Urinary bladder (tissue), 4 donors: ENCODE measurements around the gene TPM2. TPM values are rescaled to one million over a fixed set of nuclear protein-coding genes. Genes with fewer than 3 reads are reported as not detected.
A peak's percentile ranks its signal among the peaks of the same experiment; 100 is the strongest.

Experiments used
- DNase-seq: peaks from one replicate; pipeline ENCODE4 v3.0.0-alpha.2; 2015; ENCODE audit errors: extremely low spot score
- H3K27ac ChIP-seq: one replicate; pipeline ENCODE4 v1.5.1; 2013; ENCODE audit warnings: low read depth, mild to moderate bottlenecking, moderate library complexity
- H3K36me3 ChIP-seq: one replicate; pipeline ENCODE4 v1.6.1; 2013; ENCODE audit warnings: mild to moderate bottlenecking, moderate library complexity; ENCODE audit not compliant: insufficient read depth
- H3K4me1 ChIP-seq: one replicate; pipeline ENCODE4 v1.6.1; 2013; ENCODE audit warnings: mild to moderate bottlenecking, moderate library complexity; ENCODE audit not compliant: insufficient read depth
- H3K4me3 ChIP-seq: one replicate; pipeline ENCODE4 v1.5.1; 2013; ENCODE audit warnings: low read depth, low read length
- WGBS: extraction: QIAGEN DNeasy Blood & Tissue Kit; methylation state at CpG from one replicate; pipeline ENCODE4 v1.1.7; 2013; 5-methylcytosine and 5-hydroxymethylcytosine counted together
- polyA plus RNA-seq: library from polyadenylated mRNA; stranded (reverse); fragments of 200-250 nt; gene quantifications from one replicate; pipeline ENCODE4 v1.2.3, GENCODE V29; 2013
- total RNA-seq: library from RNA; depleted of rRNA; stranded (reverse); fragments of >200 nt; gene quantifications from one replicate; pipeline ENCODE4 v1.2.3, GENCODE V29; 2014
- donor health status: healthy with polysubstance abuse.
- donor health status: healthy.

Gene TPM2
- total RNA-seq: 907 TPM
- 7,869 TPM for polyA plus RNA-seq

- DNase-seq: no peak
- Histone ChIP-seq H3K27ac (peak within 1 kb of the TSS; percentile 93), H3K4me3 (peak within 1 kb of the TSS; percentile 64), H3K4me1 (no peaks in the 10 kb centered on the region), H3K36me3 (no peaks in the 10 kb centered on the region)
- WGBS: 10% methylated on average over 61 of the region's 61 CpGs
Measured at GRCh38 chr9:35689542-35690293, at the start of gene TPM2. Gene TPM2 (minus strand): TSS chr9:35689925. CDS start chr9:35689817, 108 bp downstream.

DNA sequence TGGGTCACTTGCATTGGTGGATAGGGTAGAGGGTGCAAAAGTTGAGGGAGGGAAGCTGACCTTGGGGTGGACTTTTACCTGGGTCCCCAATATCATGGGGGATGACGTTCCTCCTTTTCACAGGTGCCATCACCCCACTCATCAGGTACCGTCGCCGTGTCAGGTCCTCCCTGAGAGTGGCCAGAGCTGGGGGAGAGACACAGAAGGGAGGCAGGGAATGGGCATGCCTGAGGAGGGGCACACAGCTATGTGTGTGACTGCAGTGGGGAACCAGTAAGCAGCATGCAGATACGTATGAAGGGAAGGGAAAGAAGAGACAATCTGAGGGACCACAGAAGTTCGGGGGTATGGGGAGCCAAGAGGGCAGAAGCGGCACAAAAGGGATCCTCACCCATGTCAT lies 49.2 kb upstream of the TPM2 start:
- Histone ChIP-seq H3K4me3 (no peak overlapping the region), H3K27ac (no peak overlapping the region), H3K36me3 (no peaks in the 10 kb centered on the region), H3K4me1 (no peaks in the 10 kb centered on the region)
- 90% methylated on average over 7 of the region's 7 CpGs for WGBS
- no peak for DNase-seq

DNA sequence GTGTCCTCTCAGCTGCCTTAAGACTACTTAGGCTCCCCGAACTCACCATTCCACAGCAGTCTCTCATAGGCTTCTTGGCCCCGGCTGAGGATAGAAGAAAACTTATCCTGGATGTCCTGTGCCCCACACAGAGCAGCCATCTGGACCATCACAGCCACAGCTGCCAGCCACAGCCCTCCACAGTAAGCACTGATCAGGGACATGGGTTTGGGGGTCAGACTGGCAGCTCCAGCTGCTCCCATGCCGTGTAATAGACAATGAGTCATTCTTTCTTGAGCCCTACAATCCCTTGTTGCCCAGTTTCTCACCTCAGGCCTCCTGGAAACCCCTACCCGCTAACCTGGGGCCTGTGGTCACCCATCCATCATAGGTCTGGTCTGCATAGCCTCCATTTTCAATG lies 48.5 kb upstream of the TPM2 start:
- no peak overlapping the region for H3K27ac ChIP-seq
- H3K4me3 ChIP-seq: no peak overlapping the region
- DNase-seq: no peak
- H3K36me3 ChIP-seq: no peaks in the 10 kb centered on the region
- WGBS: 71% methylated on average over 4 of the region's 4 CpGs
- H3K4me1 ChIP-seq: no peaks in the 10 kb centered on the region

DNA sequence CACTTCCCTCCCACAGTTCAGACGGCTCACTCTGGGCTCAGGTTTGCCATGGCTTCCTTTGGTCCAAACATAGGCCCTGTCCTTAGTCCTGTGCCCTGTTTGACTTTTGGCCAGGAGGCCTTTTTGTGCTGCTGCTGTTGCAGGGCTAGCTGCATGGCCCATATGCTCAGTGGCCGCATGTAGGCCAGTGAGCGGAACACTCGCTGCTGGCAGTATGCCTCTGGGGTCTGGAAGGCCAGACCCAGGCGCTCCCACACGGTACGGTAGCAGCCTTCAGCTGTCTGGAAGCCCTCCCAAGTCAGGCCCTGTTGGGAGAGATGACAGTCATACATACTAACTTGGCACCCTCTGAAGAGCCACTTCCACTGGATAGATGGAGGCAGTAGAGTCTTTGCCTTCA lies 47.4 kb upstream of the TPM2 start:
- WGBS: 72% methylated on average over 7 of the region's 7 CpGs
- Histone ChIP-seq H3K27ac (no peak overlapping the region), H3K36me3 (no peaks in the 10 kb centered on the region), H3K4me1 (no peaks in the 10 kb centered on the region), H3K4me3 (no peak overlapping the region)
- no peak for DNase-seq

GRCh38 chr9:35736201-35736633 lies 46.5 kb upstream of the TPM2 start:
- DNase-seq: no peak
- 41% methylated on average over 5 of the region's 5 CpGs for WGBS
- H3K4me1 ChIP-seq: no peaks in the 10 kb centered on the region
- H3K27ac ChIP-seq: no peak overlapping the region
- H3K4me3 ChIP-seq: no peak overlapping the region
- no peaks in the 10 kb centered on the region for H3K36me3 ChIP-seq

- peaks cover 4% of the 10 kb centered on the region for H3K4me1 ChIP-seq
- H3K4me3 ChIP-seq: no peak overlapping the region
- no peak overlapping the region for H3K27ac ChIP-seq
- WGBS: 92% methylated on average over 3 of the region's 3 CpGs
- no peaks in the 10 kb centered on the region for H3K36me3 ChIP-seq
- DNase-seq: no peak
Measured at GRCh38 chr9:35734096-35734495, 44.4 kb upstream of the TPM2 start.

GRCh38 chr9:35732800-35733541 lies 43.2 kb upstream of the TPM2 start:
- peaks cover 4% of the 10 kb centered on the region for H3K4me1 ChIP-seq

DNA sequence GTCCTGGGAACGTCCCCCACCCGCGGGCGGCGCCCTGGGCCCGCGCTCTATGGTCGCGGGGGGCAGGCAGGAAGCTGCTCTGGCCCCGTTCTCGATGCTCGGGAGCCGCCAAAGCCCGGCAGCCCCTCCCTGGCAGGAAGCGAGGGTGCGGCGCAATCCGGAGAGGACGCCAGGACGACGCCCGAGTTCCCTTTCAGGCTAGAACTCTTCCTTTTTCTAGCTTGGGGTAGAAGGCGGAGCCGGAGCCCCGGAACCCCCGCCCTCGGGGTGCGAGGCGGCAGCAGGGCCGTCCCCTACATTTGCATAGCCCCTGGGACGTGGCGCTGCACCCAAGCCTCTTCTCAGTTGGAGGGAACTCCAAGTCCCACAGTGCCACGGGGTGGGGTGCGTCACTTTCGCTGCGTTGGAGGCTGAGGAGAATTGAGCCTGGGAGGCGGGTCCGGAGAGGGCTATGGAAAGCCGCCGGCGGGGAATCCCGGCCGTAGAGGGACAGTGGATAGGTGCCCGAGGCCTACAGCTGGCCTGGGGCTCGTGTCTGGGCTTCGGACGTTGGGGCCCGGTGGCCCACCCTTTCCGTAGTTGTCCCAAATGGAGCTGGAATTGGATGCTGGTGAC lies 42.6 kb upstream of the TPM2 start, which contains the start of the genes CREB3 and TLN1:
Gene CREB3 (plus strand): TSS at position 482 of the 615 bp plus-strand sequence. CDS start 107 bp downstream, at position 589.
Gene TLN1 (minus strand): TSS at position 11 of the 615 bp plus-strand sequence. CDS start 6,501 bp downstream, outside the sequence.
- peak; percentile 97 for DNase-seq
- Histone ChIP-seq H3K27ac (peak within 1 kb of the TSS; percentile 97), H3K36me3 (no peaks in the 10 kb centered on the region), H3K4me1 (peaks cover 4% of the 10 kb centered on the region), H3K4me3 (peak within 1 kb of the TSS; percentile 73)
- under 1% methylated on average over 49 of the region's 49 CpGs for WGBS

More at GRCh38 chr9:35732800-35733541, 43.2 kb upstream of the TPM2 start:
- H3K36me3 ChIP-seq: no peaks in the 10 kb centered on the region
- peak overlapping the region; percentile 73 for H3K4me3 ChIP-seq
- no peak for DNase-seq
- H3K27ac ChIP-seq: peak overlapping the region; percentile 94
- WGBS: under 1% methylated on average over 14 of the region's 14 CpGs

GRCh38 chr9:35731415-35732184 lies 41.9 kb upstream of the TPM2 start:
- H3K27ac ChIP-seq: peak overlapping the region; percentile 97
- H3K36me3 ChIP-seq: no peaks in the 10 kb centered on the region
- WGBS: under 1% methylated on average over 47 of the region's 47 CpGs
- H3K4me3 ChIP-seq: peak overlapping the region; percentile 73
- peaks cover 4% of the 10 kb centered on the region for H3K4me1 ChIP-seq
- no peak for DNase-seq

GRCh38 chr9:35730486-35730854 lies 40.7 kb upstream of the TPM2 start:
- Histone ChIP-seq H3K27ac (peak overlapping the region; percentile 16), H3K36me3 (no peaks in the 10 kb centered on the region), H3K4me1 (peaks cover 4% of the 10 kb centered on the region), H3K4me3 (peak overlapping the region; percentile 73)
- 58% methylated on average over 2 of the region's 2 CpGs for WGBS
- no peak for DNase-seq

- WGBS: 15% methylated on average over 6 of the region's 6 CpGs
- Histone ChIP-seq H3K4me1 (peaks cover 4% of the 10 kb centered on the region), H3K36me3 (no peaks in the 10 kb centered on the region), H3K4me3 (peak overlapping the region; percentile 16), H3K27ac (peak overlapping the region; percentile 48)
- DNase-seq: no peak
Measured at GRCh38 chr9:35729700-35730485, 40.2 kb upstream of the TPM2 start.

DNA sequence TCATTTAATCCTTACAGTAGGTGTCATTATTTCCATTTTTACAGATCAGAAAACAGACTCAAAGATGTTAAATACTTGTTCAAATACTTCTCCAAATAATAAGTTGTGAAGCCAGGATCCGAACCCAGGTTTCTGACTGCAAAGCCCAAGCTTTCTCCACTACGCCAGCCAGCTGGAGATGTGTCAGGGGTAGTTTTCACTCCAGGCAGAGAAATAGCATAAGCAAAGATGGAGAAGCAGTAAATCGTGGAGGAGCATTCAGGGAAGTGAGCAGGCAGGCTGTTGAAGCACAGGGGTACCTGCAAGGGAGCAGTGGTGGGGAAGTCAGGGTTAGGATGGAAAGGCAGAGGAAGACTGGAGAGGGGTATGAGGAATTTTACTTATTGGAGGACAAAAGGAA lies 39.4 kb upstream of the TPM2 start:
- peak overlapping the region; percentile 16 for H3K4me3 ChIP-seq
- WGBS: 33% methylated on average over 3 of the region's 3 CpGs
- H3K4me1 ChIP-seq: peaks cover 4% of the 10 kb centered on the region
- H3K36me3 ChIP-seq: no peaks in the 10 kb centered on the region
- H3K27ac ChIP-seq: no peak overlapping the region
- DNase-seq: no peak
